Hematopoietic multipotent progenitor cell treated with erythropoietin and hydrocortisone succinate and interleukin-3 and kit ligand, for 4 days (in vitro differentiated cells): ENCODE results near the gene MGAT2.

Experiments
- DNase-seq: peaks from one replicate; pipeline ENCODE4 v3.0.0-alpha.2; 2015

Gene MGAT2

DNA sequence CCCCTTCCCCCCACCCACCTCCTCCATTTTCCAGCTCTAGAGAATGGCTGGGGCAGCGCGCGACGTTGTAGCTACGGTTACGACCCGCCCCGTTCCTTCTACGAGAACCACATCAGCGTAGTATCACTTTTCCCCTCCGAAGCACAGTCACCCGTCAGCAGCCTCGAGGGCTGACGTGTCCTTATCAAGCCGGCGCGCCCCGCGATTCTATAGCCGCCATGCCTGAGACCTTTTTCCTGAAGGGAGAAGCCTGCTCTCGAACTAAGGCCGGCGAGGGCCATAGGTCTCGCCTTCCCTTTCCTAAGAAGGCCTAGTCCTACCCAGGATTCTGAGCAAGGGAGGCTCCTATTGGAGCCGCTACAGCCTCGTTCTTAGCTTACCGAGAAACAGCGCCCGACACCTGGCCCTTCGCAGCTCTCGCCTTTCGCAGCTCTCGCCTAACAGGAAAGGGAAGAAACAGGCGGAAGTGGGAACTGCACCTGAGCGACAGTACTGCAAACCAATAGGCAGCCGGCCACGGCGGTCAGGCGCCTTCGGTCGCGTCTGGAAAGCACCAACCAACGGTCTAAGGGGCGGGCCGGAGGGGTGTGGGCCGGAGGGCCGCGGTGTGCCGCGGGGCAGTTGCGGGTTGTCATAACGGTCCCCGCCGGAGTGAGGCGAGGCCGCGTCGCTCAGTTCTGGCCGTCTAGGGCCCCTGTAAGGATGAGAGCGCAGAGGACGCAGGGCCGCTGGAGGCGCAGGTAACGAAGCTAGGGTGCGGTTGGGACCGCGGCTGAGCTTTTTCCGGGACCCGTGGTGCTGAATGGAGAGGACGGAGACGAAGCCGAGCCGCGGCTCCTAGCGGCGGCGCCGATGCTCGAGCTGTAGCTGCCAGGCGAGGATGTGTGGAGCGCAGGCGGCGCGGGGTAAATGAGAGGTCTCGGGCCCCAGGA lies at the start of gene MGAT2, which contains the start of gene RPL36AL:
MGAT2 (plus strand) TSS at position 618 of the 932 bp plus-strand sequence. CDS start 470 bp downstream, outside the sequence.
RPL36AL (minus strand) TSS at position 445 of the 932 bp plus-strand sequence. CDS start 1,522 bp downstream, outside the sequence.
- DNase-seq, result peak; percentile 99

DNA sequence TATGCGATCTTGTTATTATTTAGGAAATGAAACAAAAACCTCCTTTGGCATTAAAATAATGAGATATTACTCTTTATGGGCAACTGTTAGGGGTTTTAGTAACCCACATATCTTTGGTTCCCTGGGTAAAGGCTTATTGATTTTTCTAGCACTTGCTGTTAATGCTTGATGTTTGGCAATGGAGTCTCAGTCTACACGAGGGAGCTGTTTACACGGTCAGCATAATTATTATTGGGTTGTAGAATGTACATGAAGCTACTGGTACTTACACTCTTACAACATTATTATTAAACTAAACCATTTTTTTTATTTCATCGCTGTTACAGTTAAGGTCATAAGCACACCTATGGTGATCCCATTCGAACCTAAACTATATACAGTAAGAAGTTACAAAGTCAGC lies 46.6 kb upstream of the MGAT2 start:
- DNase-seq, result no peak

DNA sequence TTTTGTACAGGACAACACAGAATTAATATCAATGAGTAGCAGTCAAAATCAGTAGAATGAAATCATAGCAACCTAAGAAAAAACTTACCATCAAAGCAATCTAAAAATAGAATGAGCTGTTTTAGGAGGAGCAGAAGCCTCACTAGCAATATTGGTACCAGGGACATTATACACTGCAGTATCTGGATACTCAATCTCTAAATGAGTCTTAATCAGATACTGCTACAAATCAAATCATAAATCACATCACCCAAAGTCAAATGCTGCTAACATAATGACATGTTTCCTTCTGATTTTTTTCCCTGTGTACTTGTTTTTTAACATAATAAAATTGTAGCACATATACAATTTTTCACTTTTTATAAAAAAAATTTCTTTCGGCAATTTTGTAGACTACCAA lies 42.5 kb upstream of the MGAT2 start:
- DNase-seq, result no peak

GRCh38 chr14:49579841-49580240 lies 40.8 kb upstream of the MGAT2 start:
- DNase-seq, result no peak

GRCh38 chr14:49581209-49582112 lies 39.1 kb upstream of the MGAT2 start:
- peak; percentile 58 for DNase-seq

DNA sequence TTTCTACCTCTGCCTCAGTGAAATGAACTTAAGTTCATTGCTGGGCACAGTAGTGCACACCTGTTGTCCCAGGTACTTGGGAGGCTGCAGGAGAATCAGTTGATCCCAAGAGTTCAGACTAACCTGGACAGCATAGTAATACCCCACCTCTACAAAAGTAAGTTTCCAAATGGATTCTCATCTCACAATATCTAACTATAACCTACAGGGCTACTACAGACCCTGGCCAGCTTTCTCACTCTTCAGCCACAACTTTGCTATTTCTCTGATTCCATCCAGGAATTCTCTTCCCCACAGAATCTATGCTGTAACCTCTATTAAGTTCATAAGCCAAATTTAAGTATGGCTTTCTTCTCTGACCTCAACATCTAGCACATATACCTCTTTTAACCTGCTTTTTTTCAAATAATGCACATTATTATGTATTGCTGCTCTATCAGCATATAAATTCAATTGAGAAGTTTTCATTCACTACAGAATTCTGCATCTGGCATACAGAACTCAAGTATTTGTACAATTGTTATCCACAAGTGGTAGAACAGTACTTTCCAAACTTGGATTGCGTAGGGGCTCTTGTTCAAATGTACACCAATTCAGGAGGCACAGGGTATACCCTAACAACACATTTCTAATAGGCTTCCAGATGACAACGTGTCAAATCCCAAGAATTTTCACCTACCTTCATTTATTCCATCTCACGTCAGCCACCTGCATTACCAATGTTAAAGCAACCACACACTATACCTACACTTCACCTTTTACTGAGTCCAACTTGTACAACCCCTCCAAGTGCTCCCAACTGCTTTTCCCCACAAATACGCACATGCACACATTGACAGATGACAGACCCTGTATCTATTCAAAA lies 38.3 kb upstream of the MGAT2 start:
- no peak for DNase-seq

GRCh38 chr14:49583629-49584028 lies 37.0 kb upstream of the MGAT2 start:
- DNase-seq, result no peak

DNA sequence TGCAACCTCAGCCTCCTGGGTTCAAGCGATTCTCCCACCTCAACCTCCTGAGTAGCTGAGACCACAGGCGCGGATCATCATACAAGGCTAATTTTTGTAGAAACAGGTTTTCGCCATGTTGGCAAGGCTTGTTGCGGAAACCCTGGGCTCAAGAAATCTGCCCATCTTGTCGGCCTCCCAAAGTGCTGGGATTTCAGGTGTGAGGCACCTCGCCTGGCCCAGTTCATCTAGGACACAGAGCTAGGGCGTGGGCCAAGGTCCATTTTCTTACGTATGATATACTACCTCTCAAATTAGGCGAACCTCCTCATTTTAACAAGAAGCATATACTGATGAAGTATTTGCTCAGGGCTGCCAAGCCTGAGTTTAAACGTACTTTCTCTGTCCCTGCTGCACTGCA lies 36.5 kb upstream of the MGAT2 start:
- DNase-seq, result no peak

DNA sequence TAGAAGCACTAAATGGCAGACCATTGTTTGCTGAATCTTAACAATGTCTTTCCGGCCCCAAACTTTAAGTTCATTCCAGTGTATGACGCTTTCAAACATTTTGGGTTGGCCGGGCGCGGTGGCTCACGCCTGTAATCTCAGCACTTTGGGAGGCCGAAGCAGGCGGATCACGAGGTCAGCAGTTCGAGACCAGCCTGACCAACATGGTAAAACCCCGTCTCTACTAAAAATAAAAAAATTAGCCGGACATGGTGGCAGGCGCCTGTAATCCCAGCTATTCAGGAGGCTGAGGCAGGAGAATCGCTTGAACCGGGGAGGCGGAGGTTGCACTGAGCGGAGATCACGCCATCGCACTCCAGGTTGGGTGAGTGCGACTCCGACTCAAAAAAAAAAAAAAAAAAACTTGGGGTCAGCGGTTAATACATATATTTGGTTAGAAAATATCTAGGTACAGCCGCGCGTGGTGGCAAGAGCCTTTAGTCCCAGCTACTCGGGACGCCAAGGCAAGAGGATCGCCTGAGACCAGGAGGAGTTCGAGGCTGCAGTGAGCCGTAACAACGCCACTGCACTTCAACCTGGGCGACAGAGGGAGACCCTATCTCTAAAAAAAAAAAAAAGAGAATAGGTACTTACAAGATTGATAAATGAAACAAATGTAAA lies 35.5 kb upstream of the MGAT2 start:
- peak; percentile 49 for DNase-seq

DNA sequence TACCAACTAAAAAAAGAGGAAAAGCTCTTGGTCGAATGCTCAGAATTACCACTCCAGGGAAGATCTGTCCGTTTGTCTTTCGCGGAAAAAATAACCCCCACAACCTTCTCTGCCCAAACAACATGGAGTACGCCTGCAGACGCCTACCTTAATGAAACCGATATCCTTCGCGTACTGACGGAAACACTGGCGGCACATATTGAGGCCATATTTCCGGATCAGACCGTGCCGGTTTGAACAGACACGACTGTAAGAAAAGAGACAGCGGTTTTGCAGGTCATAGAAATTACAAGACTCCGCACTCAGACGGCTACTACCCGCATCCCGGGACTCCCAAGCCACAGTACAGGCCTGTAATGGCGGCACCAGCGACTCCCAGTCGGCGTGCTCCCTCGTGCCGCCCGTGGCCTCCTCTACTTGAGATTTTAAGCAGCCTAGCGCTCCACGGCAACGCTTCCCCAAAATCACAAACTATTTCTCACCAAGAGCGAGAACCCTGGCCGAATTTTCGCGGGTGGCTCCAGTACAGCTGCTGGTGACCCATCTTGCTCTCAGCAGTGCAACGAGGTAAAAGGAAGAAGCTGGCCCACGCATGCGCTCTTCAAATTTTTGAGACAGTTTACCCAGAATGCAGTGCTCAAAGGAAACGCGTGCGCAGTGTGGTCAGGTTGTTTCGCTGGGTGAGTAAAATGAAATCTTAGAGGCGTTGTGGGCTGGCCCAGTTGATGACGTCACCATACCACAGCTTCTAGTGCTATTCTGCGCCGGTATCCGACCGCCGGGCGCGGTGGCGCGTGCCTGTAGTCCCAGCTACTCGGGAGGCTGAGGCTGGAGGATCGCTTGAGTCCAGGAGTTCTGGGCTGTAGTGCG lies 34.6 kb upstream of the MGAT2 start, which contains the start of gene RPS29:
RPS29 (minus strand) TSS at position 578 of the 870 bp plus-strand sequence; CDS start at position 544, 34 bp downstream.
- peak; percentile 99 for DNase-seq

- peak; percentile 89 for DNase-seq
These were observed 33.7 kb upstream of the MGAT2 start for GRCh38 chr14:49586673-49587460.

DNA sequence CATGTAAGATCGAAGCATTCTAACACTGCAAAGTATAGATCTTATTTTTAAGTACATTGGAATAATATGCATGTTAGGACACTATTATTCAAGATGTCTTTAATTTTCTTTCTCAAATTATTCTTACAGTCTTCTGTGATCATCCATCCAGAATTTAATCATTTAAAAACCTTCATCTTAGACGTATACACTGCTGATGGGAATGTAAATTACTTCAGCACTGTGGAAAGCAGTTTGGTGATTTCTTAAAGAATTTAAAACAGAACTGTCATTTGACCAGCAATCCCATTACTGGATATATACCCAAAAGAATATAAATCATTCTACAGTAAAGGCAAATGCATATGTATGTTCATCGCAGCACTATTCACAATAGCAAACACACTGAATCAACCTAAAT lies 31.2 kb upstream of the MGAT2 start:
- DNase-seq, result no peak

DNA sequence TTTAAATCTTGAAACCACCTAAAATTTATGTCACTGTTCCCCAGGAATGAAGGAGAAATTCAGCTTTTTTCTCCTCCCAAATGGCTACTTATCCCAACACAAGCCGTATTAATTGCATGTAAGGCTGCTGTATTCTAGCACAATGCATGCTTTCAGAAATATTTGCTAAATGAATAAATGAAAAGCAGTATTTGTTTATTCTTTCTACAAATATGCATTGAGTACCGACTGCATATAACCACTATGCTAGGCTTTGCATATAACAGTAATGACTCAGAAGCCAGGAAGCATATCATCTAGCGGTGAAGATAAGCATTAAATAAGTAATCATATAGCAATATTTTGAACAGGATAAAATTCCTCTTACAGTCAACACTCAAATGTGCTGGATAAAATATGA lies 27.6 kb upstream of the MGAT2 start:
- peak; percentile 62 for DNase-seq

DNA sequence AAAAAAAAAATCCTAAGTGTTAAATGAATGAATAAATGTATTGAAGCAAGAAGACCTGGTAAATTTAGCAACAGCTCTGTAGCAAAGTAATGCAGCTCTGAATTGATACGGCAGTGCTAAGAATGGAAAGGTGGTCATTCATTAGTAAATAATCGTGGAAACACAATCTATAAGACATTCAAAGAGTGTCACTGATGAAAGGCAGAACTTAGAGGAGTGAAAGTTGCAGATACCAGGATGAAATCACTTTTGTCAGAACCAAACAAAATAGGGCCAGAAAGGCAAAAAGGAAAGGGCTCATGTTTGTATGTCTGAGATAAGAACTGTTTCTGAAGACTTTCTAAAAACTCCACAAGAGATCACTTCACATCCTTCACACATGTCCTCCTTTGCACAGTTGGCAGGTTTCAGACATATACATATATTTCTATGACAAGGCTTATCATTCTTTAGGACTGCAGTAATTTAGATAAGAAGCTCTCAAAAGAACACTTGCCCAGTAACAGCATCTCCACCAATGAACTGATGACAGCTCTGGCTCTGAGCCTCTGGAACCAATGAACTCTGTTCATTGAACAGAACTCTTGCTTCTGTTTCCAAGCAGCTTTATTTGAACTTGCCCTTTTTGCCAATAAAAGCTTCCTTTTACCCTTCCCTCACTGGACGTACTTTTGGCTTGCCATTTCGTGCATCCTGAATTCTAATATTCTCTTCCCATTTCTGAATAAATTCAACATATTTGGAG lies 26.1 kb upstream of the MGAT2 start:
- peak; percentile 97 for DNase-seq

DNA sequence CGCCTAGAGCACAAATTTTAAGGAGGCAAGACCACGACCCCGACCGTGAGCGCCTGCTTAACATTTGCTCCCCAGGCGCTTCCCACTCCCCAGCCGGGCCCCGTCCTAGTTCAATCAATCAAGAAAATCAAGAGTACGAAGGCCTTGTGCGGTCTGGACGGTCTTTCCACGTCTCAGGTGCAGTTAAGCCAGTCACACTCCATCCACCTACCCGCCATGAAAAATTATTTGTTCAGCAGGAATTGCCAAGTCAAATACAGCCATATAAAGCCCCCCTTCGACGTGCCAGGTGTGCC lies 22.5 kb upstream of the MGAT2 start:
- DNase-seq, result peak; percentile 57

GRCh38 chr14:49598485-49599300 lies 21.9 kb upstream of the MGAT2 start, which contains the start of gene LRR1:
Gene LRR1, plus strand, starts transcription at chr14:49598940. Its CDS starts 81 bp downstream, at chr14:49599021.
- DNase-seq, result peak; percentile 93

DNA sequence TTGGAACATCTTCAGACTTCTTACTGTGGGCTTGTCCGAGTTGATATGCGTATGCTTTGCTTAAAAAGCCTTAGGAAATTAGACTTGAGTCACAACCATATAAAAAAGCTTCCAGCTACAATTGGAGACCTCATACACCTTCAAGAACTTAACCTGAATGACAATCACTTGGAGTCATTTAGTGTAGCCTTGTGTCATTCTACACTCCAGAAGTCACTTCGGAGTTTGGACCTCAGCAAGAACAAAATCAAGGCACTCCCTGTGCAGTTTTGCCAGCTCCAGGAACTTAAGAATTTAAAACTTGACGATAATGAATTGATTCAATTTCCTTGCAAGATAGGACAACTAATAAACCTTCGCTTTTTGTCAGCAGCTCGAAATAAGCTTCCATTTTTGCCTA lies 13.0 kb upstream of the MGAT2 start:
- DNase-seq, result no peak

DNA sequence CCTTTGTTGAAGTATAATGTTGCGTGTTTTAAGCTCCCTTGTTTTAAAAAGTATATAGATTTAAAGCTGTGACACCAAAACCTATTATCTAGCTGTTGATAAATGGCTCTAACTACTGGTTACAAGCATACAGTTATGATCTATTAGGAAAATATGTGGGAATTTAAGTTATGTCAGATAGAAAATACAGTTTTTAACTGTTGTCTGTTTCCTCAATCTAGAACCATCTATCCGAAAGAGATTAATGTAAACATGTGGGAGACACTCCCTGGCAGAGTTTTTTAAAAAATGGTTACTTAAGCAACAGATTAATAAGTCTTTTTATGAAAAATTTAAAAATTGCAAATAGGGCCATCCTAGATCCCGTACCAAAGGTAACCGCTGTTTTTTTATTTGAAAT lies 8.3 kb upstream of the MGAT2 start:
- no peak for DNase-seq
